T follicular helper cell (primary cell): ENCODE data around the gene SHISA3.

Experiments
- DNase-seq: peaks from one replicate; pipeline ENCODE4 v3.0.0-alpha.2; 2020; ENCODE audit warnings: low read depth

SHISA3 gene

DNA sequence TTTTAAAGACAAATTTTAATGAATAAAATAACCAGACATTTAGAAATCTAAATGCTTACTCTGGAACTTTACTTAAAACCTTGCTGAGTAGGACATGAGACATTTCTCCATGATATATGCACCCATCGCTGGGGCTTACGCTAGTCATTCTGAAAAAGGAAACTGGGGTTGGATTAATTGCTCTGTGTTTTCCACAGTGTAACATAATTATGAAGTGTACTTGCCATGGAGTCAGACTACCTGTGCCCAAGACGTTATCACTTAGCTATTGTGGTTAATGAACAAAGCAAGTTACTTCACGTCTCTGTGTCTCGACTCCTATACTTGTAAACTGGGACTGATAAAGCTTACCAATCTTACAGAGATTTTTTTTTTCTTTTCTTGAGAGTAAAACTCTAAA is 47.8 kb downstream of the SHISA3 start:
- DNase-seq = no peak

GRCh38 chr4:42446823-42447222 is 49.5 kb downstream of the SHISA3 start:
- DNase-seq = no peak
